Lung microvascular endothelial cell (primary cell): ENCODE measurements around the gene TCEAL1. TPM values are rescaled to one million over a fixed set of nuclear protein-coding genes. Genes with fewer than 3 reads are reported as not detected.

Experiments used
- DNase-seq, 2 donors: peaks; one replicate each; pipeline versions ENCODE4 v3.0.0 to v3.0.0-alpha.2; 2010; ENCODE audit warnings: low read depth in 2 of 2
- total RNA-seq: library from RNA; depleted of rRNA; stranded (reverse); fragments of >200 nt; gene quantifications from 2 replicates; pipeline ENCODE4 v1.2.1, GENCODE V29; 2014

TCEAL1 gene
- total RNA-seq, 1 donor from 2014 or later: 21.8 TPM

- no peak for DNase-seq
These were observed 49.6 kb downstream of the TCEAL1 start for GRCh38 chrX:103678199-103678993.

Other genes with a start within 250 kb of the TCEAL1 start
- gene RAB40A, start 109.5 kb upstream of the TCEAL1 start, total RNA-seq: under 0.01 TPM in 1 of 2 replicates, not detected in the other
- 28.1 and 36.9 TPM in 2 replicates for gene TCEAL4, start 43.5 kb upstream of the TCEAL1 start, total RNA-seq
- gene TCEAL3, start 21.0 kb upstream of the TCEAL1 start, total RNA-seq: 5.7 and 6.9 TPM in 2 replicates
- 351 and 368 TPM in 2 replicates for gene MORF4L2, start 57.7 kb downstream of the TCEAL1 start, total RNA-seq
- gene TMEM31, start 81.9 kb downstream of the TCEAL1 start, total RNA-seq: 0.22 TPM in 1 of 2 replicates, not detected in the other
- 0.65 TPM in 1 of 2 replicates, not detected in the other for gene PLP1, start 147.9 kb downstream of the TCEAL1 start, total RNA-seq
- gene RAB9B, start 203.3 kb downstream of the TCEAL1 start, total RNA-seq: 0.60 and 0.65 TPM in 2 replicates